Measurements from ENCODE around the gene PREX1.
"Not testable (repeated sequence)": the region's sequence is repeated elsewhere in the genome, so short reads cannot be mapped to it uniquely, and the experiment has no call there.

PREX1 gene

GRCh38 chr20:48782901-48783308 is 44.9 kb downstream of the PREX1 start:
- DNase-seq (ENCODE audit: low read depth) = no peak
- H3K4me3 ChIP-seq (ENCODE audit: low read length) = no peak overlapping the region
- TF ChIP-seq CTCF (conservative IDR thresholded peaks at IDR 0.05; ENCODE audit: low read length) = no peak

GRCh38 chr20:48782053-48782452 is 45.7 kb downstream of the PREX1 start:
- no peak for DNase-seq (ENCODE audit: low read depth)
- TF ChIP-seq CTCF (conservative IDR thresholded peaks at IDR 0.05; ENCODE audit: low read length) = no peak
- H3K4me3 ChIP-seq (ENCODE audit: low read length) = no peak overlapping the region

- no peak for TF ChIP-seq CTCF (conservative IDR thresholded peaks at IDR 0.05; ENCODE audit: low read length)
- no peak overlapping the region for H3K4me3 ChIP-seq (ENCODE audit: low read length)
- no peak for DNase-seq (ENCODE audit: low read depth)
Observed at GRCh38 chr20:48781634-48782033, 46.2 kb downstream of the PREX1 start.

GRCh38 chr20:48779435-48779834 is 48.4 kb downstream of the PREX1 start:
- no peak overlapping the region for H3K4me3 ChIP-seq (ENCODE audit: low read length)
- DNase-seq (ENCODE audit: low read depth) = no peak
- no peak for TF ChIP-seq CTCF (conservative IDR thresholded peaks at IDR 0.05; ENCODE audit: low read length)

- no peak for TF ChIP-seq CTCF (conservative IDR thresholded peaks at IDR 0.05; ENCODE audit: low read length)
- DNase-seq (ENCODE audit: low read depth) = no peak
- no peak overlapping the region for H3K4me3 ChIP-seq (ENCODE audit: low read length)
Observed at GRCh38 chr20:48777821-48778220, 50.0 kb downstream of the PREX1 start.

- no peak for TF ChIP-seq CTCF (conservative IDR thresholded peaks at IDR 0.05; ENCODE audit: low read length)
- no peak for DNase-seq (ENCODE audit: low read depth)
- no peak overlapping the region for H3K4me3 ChIP-seq (ENCODE audit: low read length)
Observed at GRCh38 chr20:48777005-48777404, 50.8 kb downstream of the PREX1 start.

- no peak for TF ChIP-seq CTCF (conservative IDR thresholded peaks at IDR 0.05; ENCODE audit: low read length)
- DNase-seq (ENCODE audit: low read depth) = peak; percentile 94
- H3K4me3 ChIP-seq (ENCODE audit: low read length) = no peak overlapping the region
Observed at GRCh38 chr20:48776306-48776705, 51.5 kb downstream of the PREX1 start.

- not testable (repeated sequence) for DNase-seq (ENCODE audit: low read depth); H3K4me3 ChIP-seq (ENCODE audit: low read length)
Observed at GRCh38 chr20:48775545-48775944, 52.3 kb downstream of the PREX1 start.

Data from AG10803 (cell line).